T-helper 2 cell treated with Interferon-gamma antibody and Interleukin-4, amounts not matched to agents 100 ng/mL and 5 ng/mL, for 36 hours (primary cell): ENCODE data around the gene ARHGEF16. TPM values are rescaled to one million over a fixed set of nuclear protein-coding genes. Genes with fewer than 3 reads are reported as not detected.

Experiments
- intact Hi-C: fragments of 100-400 bp; cut with micrococcal nuclease; formaldehyde crosslinking; loops from one replicate; pipeline ENCODE4 v1.15.1; 2023
- total RNA-seq: library from RNA; stranded (reverse); gene quantifications from 2 replicates; pipeline ENCODE4 v1.2.3, GENCODE V29; 2022

Gene ARHGEF16
- total RNA-seq, 1 donor from 2014 or later = not detected

- intact Hi-C loops = no loop called here
These were observed 25.3 kb downstream of the ARHGEF16 start for GRCh38 chr1:3479511-3480368.

GRCh38 chr1:3480369-3480719 is 25.9 kb downstream of the ARHGEF16 start:
- intact Hi-C loops = no loop called here

- intact Hi-C loops = no loop called here
These were observed 26.6 kb downstream of the ARHGEF16 start for GRCh38 chr1:3481046-3481445.

- intact Hi-C loops = no loop called here
These were observed 27.4 kb downstream of the ARHGEF16 start for GRCh38 chr1:3481836-3482375.

- intact Hi-C loops = no loop called here
These were observed 27.9 kb downstream of the ARHGEF16 start for GRCh38 chr1:3482378-3482849.

- intact Hi-C loops = no loop called here
These were observed 28.9 kb downstream of the ARHGEF16 start for GRCh38 chr1:3483380-3483779.

- intact Hi-C loops = no loop called here
These were observed 29.5 kb downstream of the ARHGEF16 start for GRCh38 chr1:3483801-3484444.

- intact Hi-C loops = no loop called here
These were observed 30.6 kb downstream of the ARHGEF16 start for GRCh38 chr1:3485016-3485415.

- intact Hi-C loops = no loop called here
These were observed 34.0 kb downstream of the ARHGEF16 start for GRCh38 chr1:3488432-3488831.

- intact Hi-C loops = loop anchor here (2.0 kb wide), 1 partner anchor 41 kb away; no protein-coding TSS in a partner anchor
These were observed 35.7 kb downstream of the ARHGEF16 start for GRCh38 chr1:3490046-3490745.

- intact Hi-C loops = loop anchor here (1.0 to 2.0 kb wide), 3 partner anchors 39 to 233 kb away; no protein-coding TSS in a partner anchor
These were observed 37.1 kb downstream of the ARHGEF16 start for GRCh38 chr1:3491291-3492246.

GRCh38 chr1:3492545-3493246 is 38.2 kb downstream of the ARHGEF16 start:
- intact Hi-C loops = no loop called here

GRCh38 chr1:3494321-3495308 is 40.1 kb downstream of the ARHGEF16 start:
- intact Hi-C loops = no loop called here

- intact Hi-C loops = no loop called here
These were observed 41.6 kb downstream of the ARHGEF16 start for GRCh38 chr1:3495776-3496745.

GRCh38 chr1:3496916-3497315 is 42.5 kb downstream of the ARHGEF16 start:
- intact Hi-C loops = no loop called here

- intact Hi-C loops = no loop called here
These were observed 43.1 kb downstream of the ARHGEF16 start for GRCh38 chr1:3497521-3497920.

- intact Hi-C loops = no loop called here
These were observed 43.9 kb downstream of the ARHGEF16 start for GRCh38 chr1:3498246-3498930.
